ENCODE measurements around the gene CYP24A1. TPM values are rescaled to one million over a fixed set of nuclear protein-coding genes. Genes with fewer than 3 reads are reported as not detected.

Gene CYP24A1
- total and polyA plus RNA-seq, 9 donors: 0.15 to 3.7 TPM; not detected in 7

DNA sequence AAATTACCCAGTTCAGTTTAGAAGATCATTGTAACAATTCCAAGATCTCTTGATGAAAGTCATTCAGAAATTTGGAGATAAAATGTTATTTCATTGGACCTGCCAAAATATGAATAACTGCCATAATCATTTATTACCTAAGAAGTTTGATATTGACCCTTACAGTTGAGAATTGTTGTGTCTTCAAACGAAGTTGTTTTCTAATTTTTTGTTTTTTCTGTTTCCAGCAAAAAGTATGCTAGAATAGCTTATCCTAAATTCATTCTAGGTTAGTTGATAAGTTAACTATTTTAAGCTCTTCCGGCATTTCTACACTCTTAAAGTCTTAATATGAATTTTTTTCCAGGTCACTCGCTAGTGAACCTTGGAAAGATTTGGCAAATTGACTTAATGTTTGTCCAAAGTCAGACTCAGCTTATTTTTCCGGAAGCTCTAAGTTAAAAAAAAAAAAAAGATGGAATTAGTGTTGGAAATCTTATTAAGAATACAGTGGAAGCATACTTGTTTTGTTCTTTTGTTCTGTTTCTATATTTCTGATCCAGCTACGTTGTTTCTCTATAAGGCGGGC is 28.9 kb downstream of the CYP24A1 start:
- no peak overlapping the region for H3K4me3 ChIP-seq
- no peaks in the 10 kb centered on the region for H3K36me3 ChIP-seq
- no peak for DNase-seq
- intact Hi-C loops (cut with DNase I): no loop called here
- no peak overlapping the region for H3K27ac ChIP-seq
- no peaks in the 10 kb centered on the region for H3K4me1 ChIP-seq (ENCODE audit: insufficient read depth)
- H3K9me3 ChIP-seq: no peaks in the 10 kb centered on the region
- 15 to 36% (median 20%) methylated on average over 6 of the region's 6 CpGs for WGBS, 3 donors
- TF ChIP-seq POLR2A (IDR thresholded peaks at IDR 0.05): no peak
- TF ChIP-seq EP300 (IDR thresholded peaks at IDR 0.05): no peak
- TF ChIP-seq, protein P1, sequence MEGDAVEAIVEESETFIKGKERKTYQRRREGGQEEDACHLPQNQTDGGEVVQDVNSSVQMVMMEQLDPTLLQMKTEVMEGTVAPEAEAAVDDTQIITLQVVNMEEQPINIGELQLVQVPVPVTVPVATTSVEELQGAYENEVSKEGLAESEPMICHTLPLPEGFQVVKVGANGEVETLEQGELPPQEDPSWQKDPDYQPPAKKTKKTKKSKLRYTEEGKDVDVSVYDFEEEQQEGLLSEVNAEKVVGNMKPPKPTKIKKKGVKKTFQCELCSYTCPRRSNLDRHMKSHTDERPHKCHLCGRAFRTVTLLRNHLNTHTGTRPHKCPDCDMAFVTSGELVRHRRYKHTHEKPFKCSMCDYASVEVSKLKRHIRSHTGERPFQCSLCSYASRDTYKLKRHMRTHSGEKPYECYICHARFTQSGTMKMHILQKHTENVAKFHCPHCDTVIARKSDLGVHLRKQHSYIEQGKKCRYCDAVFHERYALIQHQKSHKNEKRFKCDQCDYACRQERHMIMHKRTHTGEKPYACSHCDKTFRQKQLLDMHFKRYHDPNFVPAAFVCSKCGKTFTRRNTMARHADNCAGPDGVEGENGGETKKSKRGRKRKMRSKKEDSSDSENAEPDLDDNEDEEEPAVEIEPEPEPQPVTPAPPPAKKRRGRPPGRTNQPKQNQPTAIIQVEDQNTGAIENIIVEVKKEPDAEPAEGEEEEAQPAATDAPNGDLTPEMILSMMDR (IDR thresholded peaks at IDR 0.05): no peak
- H3K27me3 ChIP-seq: no peaks in the 10 kb centered on the region

GRCh38 chr20:54140927-54141566 is 32.7 kb downstream of the CYP24A1 start:
- Histone ChIP-seq H3K27ac (no peak overlapping the region), H3K36me3 (no peaks in the 10 kb centered on the region), H3K27me3 (no peaks in the 10 kb centered on the region), H3K4me1 (ENCODE audit: insufficient read depth) (no peaks in the 10 kb centered on the region), H3K9me3 (no peaks in the 10 kb centered on the region), H3K4me3 (no peak overlapping the region)
- no peak for DNase-seq
- TF ChIP-seq EP300 (IDR thresholded peaks at IDR 0.05) (no peak), POLR2A (IDR thresholded peaks at IDR 0.05) (no peak)
- TF ChIP-seq, protein P1 (IDR thresholded peaks at IDR 0.05): no peak
- 67 to 81% (median 75%) methylated on average over 6 of the region's 6 CpGs for WGBS, 3 donors
- intact Hi-C loops (cut with DNase I): no loop called here

- H3K9me3 ChIP-seq: no peaks in the 10 kb centered on the region
- H3K27ac ChIP-seq: no peak overlapping the region
- no peaks in the 10 kb centered on the region for H3K36me3 ChIP-seq
- DNase-seq: no peak
- TF ChIP-seq, protein P1 (IDR thresholded peaks at IDR 0.05): no peak
- TF ChIP-seq EP300 (IDR thresholded peaks at IDR 0.05): no peak
- no peak for TF ChIP-seq POLR2A (IDR thresholded peaks at IDR 0.05)
- H3K4me1 ChIP-seq (ENCODE audit: insufficient read depth): no peaks in the 10 kb centered on the region
- 88 to 93% (median 92%) methylated on average over 3 of the region's 3 CpGs for WGBS, 3 donors
- H3K27me3 ChIP-seq: no peaks in the 10 kb centered on the region
- no peak overlapping the region for H3K4me3 ChIP-seq
- intact Hi-C loops (cut with DNase I): no loop called here
Measured at GRCh38 chr20:54140486-54140885, 33.3 kb downstream of the CYP24A1 start.

DNA sequence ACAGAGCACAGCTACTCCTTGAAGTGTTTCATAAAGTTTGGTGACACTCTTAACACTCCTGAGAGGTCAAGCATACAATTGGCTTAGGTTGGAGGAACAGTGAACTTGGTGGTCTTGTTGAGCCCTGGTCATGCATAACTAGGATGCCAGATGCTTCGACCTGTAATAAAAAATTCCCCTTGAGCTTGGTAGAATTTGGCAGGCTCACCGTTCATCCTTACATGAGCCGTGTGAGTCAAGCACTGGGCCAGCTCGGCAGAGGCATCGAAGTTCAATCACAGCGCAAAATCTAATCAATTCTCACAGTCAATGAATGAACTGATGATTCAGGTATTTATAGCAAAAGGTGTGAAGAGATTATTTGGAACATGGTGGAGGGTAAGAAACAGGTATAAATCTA is 33.7 kb downstream of the CYP24A1 start:
- DNase-seq: no peak
- TF ChIP-seq, protein P1 (IDR thresholded peaks at IDR 0.05): no peak
- TF ChIP-seq EP300 (IDR thresholded peaks at IDR 0.05): no peak
- no peak for TF ChIP-seq POLR2A (IDR thresholded peaks at IDR 0.05)
- Histone ChIP-seq H3K27ac (no peak overlapping the region), H3K4me1 (ENCODE audit: insufficient read depth) (no peaks in the 10 kb centered on the region), H3K27me3 (no peaks in the 10 kb centered on the region), H3K9me3 (no peaks in the 10 kb centered on the region), H3K4me3 (no peak overlapping the region), H3K36me3 (no peaks in the 10 kb centered on the region)
- intact Hi-C loops (cut with DNase I): no loop called here
- WGBS, 3 donors: 89 to 93% (median 90%) methylated on average over 6 of the region's 6 CpGs

Measured in ovary (tissue), 9 donors.